Prostate gland (tissue), 2 donors: ENCODE data around the gene TLCD3A. TPM values are rescaled to one million over a fixed set of nuclear protein-coding genes. Genes with fewer than 3 reads are reported as not detected.

Experiments used
- DNase-seq: peaks from one replicate; pipeline ENCODE4 v3.0.0-alpha.2; 2019; ENCODE audit warnings: low spot score
- H3K27ac ChIP-seq, 2 donors: fragments of 200-600 bp; sonication (generic); 2 replicates each; pipeline ENCODE4 v1.5.1; 2017 to 2019
- H3K27me3 ChIP-seq: fragments of 200-600 bp; sonication (generic); replicated peaks from 2 replicates; pipeline ENCODE4 v1.5.1; 2019; ENCODE audit not compliant: insufficient read depth
- H3K36me3 ChIP-seq, 2 donors: fragments of 200-600 bp; sonication (generic); 1 replicate in 1 of 2; 2 replicates in 1 of 2; pipeline versions ENCODE4 v1.5.1 to v1.8.1; 2017 to 2019
- H3K4me1 ChIP-seq: fragments of 200-600 bp; sonication (generic); replicated peaks from 2 replicates; pipeline ENCODE4 v1.5.1; 2019
- H3K4me3 ChIP-seq, 2 donors: fragments of 200-600 bp; sonication (generic); 2 replicates each; pipeline ENCODE4 v1.5.1; 2017 to 2019
- H3K9me3 ChIP-seq: fragments of 200-600 bp; sonication (generic); 2 replicates; pipeline ENCODE4 v1.5.1; 2017
- CTCF ChIP-seq, 4 experiments: fragments of 200-600 bp in 2 of 4; fragments of 450-650 bp in 2 of 4; sonication (generic) in 2 of 4; IDR thresholded peaks; 1 replicate in 3 of 4; 2 replicates in 1 of 4; pipeline ENCODE4 v1.5.1; 2016 to 2019; ENCODE audit warnings: antibody characterized with exemption in 4 of 4, mild to moderate bottlenecking in 2 of 4, moderate library complexity in 2 of 4
- POLR2A ChIP-seq: fragments of 450-650 bp; IDR thresholded peaks from one replicate; pipeline ENCODE4 v1.6.1; 2016; ENCODE audit warnings: antibody characterized with exemption, mild to moderate bottlenecking
- POLR2AphosphoS5 ChIP-seq: sonication (generic); formaldehyde crosslinking; IDR thresholded peaks from one replicate; pipeline ENCODE4 v1.6.1; 2017; ENCODE audit warnings: antibody characterized with exemption
- WGBS: methylation state at CpG from one replicate; pipeline ENCODE4 v1.1.5; 2018; 5-methylcytosine and 5-hydroxymethylcytosine counted together
- intact Hi-C: fragments of 100-400 bp; cut with DNase I; formaldehyde crosslinking; loops from one replicate; pipeline ENCODE4 v1.14.2; 2022
- total RNA-seq, 2 donors: library from RNA; depleted of rRNA; stranded (reverse); fragments of >200 nt; gene quantifications; one replicate each; pipeline ENCODE4 v1.1.0, GENCODE V29; 2016

TLCD3A gene
- total RNA-seq, 2 donors from 2014 or later: 8.1 to 12.0 TPM

- no peaks in the 10 kb centered on the region for H3K4me1 ChIP-seq
- H3K4me3 ChIP-seq: no peak overlapping the region
- intact Hi-C loops: loop anchor here (2.0 kb wide), 1 partner anchor 288 kb away; no protein-coding TSS in a partner anchor
- H3K27me3 ChIP-seq: no peaks in the 10 kb centered on the region
- H3K27ac ChIP-seq: no peak overlapping the region
- H3K36me3 ChIP-seq: no peaks in the 10 kb centered on the region
- 74% methylated on average over 1 of the region's 1 CpG for WGBS
- DNase-seq: no peak
- no peaks in the 10 kb centered on the region for H3K9me3 ChIP-seq
- TF ChIP-seq POLR2A (no peak), CTCF (IDR thresholded peaks at IDR 0.05) (peak; percentile 48 to 81 (median 76)), POLR2AphosphoS5 (no peak)
These were observed 31.8 kb upstream of the TLCD3A start for GRCh38 chr17:700504-701094.

GRCh38 chr17:703081-703875 lies 29.1 kb upstream of the TLCD3A start:
- Histone ChIP-seq H3K9me3 (no peaks in the 10 kb centered on the region), H3K27me3 (no peaks in the 10 kb centered on the region), H3K4me3 (no peak overlapping the region), H3K27ac (no peak overlapping the region), H3K36me3 (no peaks in the 10 kb centered on the region), H3K4me1 (no peaks in the 10 kb centered on the region)
- intact Hi-C loops: loop anchor here (2.0 kb wide), 1 partner anchor 24 kb away; no protein-coding TSS in a partner anchor
- WGBS: 71% methylated on average over 12 of the region's 12 CpGs
- DNase-seq: no peak
- TF ChIP-seq POLR2AphosphoS5 (no peak), POLR2A (no peak), CTCF (IDR thresholded peaks at IDR 0.05) (no peak)

DNA sequence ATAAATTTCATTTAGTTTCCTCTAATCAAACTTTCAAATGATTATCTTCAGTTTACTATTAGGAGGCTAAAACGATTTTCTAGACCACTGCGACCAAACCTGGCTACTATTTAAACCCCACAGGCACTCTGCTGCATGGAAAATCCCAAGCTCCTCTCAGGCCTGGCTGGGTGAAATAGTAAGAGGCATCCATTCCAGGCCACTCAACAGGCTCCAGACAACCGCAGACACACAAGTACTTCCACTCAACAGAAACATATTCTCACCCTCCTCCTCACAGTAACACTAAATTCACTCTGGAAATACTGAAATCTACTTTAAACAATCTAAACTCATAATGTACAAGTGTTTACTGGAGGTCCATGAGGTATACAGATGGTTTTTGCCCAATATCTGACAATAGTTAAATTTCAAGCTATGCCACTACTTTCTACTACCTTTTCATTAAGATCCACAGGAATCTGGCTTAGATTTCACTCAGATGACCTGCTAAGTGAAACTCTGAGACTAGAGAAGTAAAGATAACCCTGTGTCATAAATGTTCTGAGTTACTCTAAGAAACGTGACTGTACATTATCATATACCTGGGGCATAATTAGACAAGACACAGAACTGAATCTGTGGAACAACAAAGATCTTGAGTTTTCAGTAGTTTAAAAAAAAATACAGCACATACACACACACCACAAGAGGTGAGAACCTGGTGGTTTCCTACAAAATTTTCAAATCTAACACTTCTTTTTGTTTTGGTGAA lies 28.1 kb upstream of the TLCD3A start:
- no peak for DNase-seq
- TF ChIP-seq POLR2A (no peak), CTCF (IDR thresholded peaks at IDR 0.05) (no peak), POLR2AphosphoS5 (no peak)
- H3K27me3 ChIP-seq: no peaks in the 10 kb centered on the region
- WGBS: 85% methylated on average over 4 of the region's 4 CpGs
- no peaks in the 10 kb centered on the region for H3K36me3 ChIP-seq
- no peaks in the 10 kb centered on the region for H3K4me1 ChIP-seq
- H3K4me3 ChIP-seq: no peak overlapping the region
- no peak overlapping the region for H3K27ac ChIP-seq
- H3K9me3 ChIP-seq: no peaks in the 10 kb centered on the region
- intact Hi-C loops: no loop called here

- WGBS: 85% methylated on average over 1 of the region's 1 CpG
- Histone ChIP-seq H3K9me3 (no peaks in the 10 kb centered on the region), H3K4me1 (no peaks in the 10 kb centered on the region), H3K4me3 (no peak overlapping the region), H3K27me3 (no peaks in the 10 kb centered on the region), H3K36me3 (no peaks in the 10 kb centered on the region), H3K27ac (no peak overlapping the region)
- TF ChIP-seq CTCF (IDR thresholded peaks at IDR 0.05): no peak
- TF ChIP-seq POLR2A: no peak
- TF ChIP-seq POLR2AphosphoS5: no peak
- intact Hi-C loops: no loop called here
- DNase-seq: no peak
These were observed 27.4 kb upstream of the TLCD3A start for GRCh38 chr17:705011-705410.
